DOHH2 (cell line): ENCODE data around the gene HTRA3.

ENCODE experiments used
- H3F3A ChIP-seq: fragments of 200-600 bp; sonication (generic), shearing (Covaris generic); 2 replicates; pipeline ENCODE4 v1.6.0; 2016; ENCODE audit warnings: antibody characterized with exemption, mild to moderate bottlenecking; ENCODE audit not compliant: control insufficient read depth, insufficient read depth
- H3K27ac ChIP-seq: fragments of 200-600 bp; sonication (generic); 2 replicates; pipeline ENCODE4 v1.5.1; 2014; ENCODE audit warnings: low read depth, mild to moderate bottlenecking, low read length, moderate library complexity
- H3K27me3 ChIP-seq: fragments of 200-600 bp; sonication (generic); 2 replicates; pipeline ENCODE4 v1.6.1; 2014; ENCODE audit warnings: mild to moderate bottlenecking, low read length, mixed read lengths; ENCODE audit not compliant: control insufficient read depth
- H3K36me3 ChIP-seq: fragments of 200-600 bp; sonication (generic); 2 replicates; pipeline ENCODE4 v1.6.1; 2014; ENCODE audit warnings: mild to moderate bottlenecking, low read length, moderate library complexity, mixed read lengths; ENCODE audit not compliant: control insufficient read depth
- H3K4me1 ChIP-seq: fragments of 200-600 bp; sonication (generic); 2 replicates; pipeline ENCODE4 v1.6.1; 2014; ENCODE audit warnings: mild to moderate bottlenecking, low read length, mixed read lengths; ENCODE audit not compliant: control insufficient read depth
- H3K4me2 ChIP-seq: fragments of 200-600 bp; sonication (generic); 2 replicates; pipeline ENCODE4 v1.6.0; 2014; ENCODE audit warnings: mild to moderate bottlenecking, low read length, moderate library complexity
- H3K4me3 ChIP-seq: fragments of 200-600 bp; sonication (generic); 2 replicates; pipeline ENCODE4 v1.5.1; 2014; ENCODE audit warnings: mild to moderate bottlenecking, low read length, mixed read lengths
- H3K79me2 ChIP-seq: fragments of 200-600 bp; sonication (generic); 2 replicates; pipeline ENCODE4 v1.6.1; 2014; ENCODE audit warnings: mild to moderate bottlenecking, low read length, mixed read lengths; ENCODE audit not compliant: control insufficient read depth
- H3K9me2 ChIP-seq: fragments of 200-600 bp; sonication (generic); replicated peaks from 2 replicates; pipeline ENCODE4 v1.6.1; 2014; ENCODE audit warnings: mild to moderate bottlenecking, low read length, mixed read lengths; ENCODE audit not compliant: control insufficient read depth
- H3K9me3 ChIP-seq: fragments of 200-600 bp; sonication (generic); 2 replicates; pipeline ENCODE4 v1.6.1; 2014; ENCODE audit warnings: antibody characterized with exemption, low read length, mixed read lengths; ENCODE audit not compliant: control insufficient read depth, insufficient read depth
- H4K20me1 ChIP-seq: fragments of 200-600 bp; sonication (generic); 2 replicates; pipeline ENCODE4 v1.6.0; 2014; ENCODE audit warnings: low read depth, mild to moderate bottlenecking, antibody characterized with exemption, low read length, moderate library complexity; ENCODE audit not compliant: control insufficient read depth, insufficient read depth
- EZH2phosphoT487 ChIP-seq: fragments of 200-600 bp; sonication (generic); IDR thresholded peaks from 2 replicates; pipeline ENCODE4 v1.6.1; 2017; ENCODE audit warnings: borderline replicate concordance, mild to moderate bottlenecking, antibody characterized with exemption, low read length, moderate library complexity, mixed read lengths
- TF ChIP-seq, protein P1 (sequence below): fragments of 200-600 bp; sonication (generic); IDR thresholded peaks from one replicate; pipeline ENCODE4 v1.5.1; 2014; ENCODE audit warnings: antibody characterized with exemption, mild to moderate bottlenecking, low read depth, low read length; ENCODE audit not compliant: poor library complexity, severe bottlenecking

Gene HTRA3

GRCh38 chr4:8257854-8258253, 11.7 kb upstream of the HTRA3 start:
- Histone ChIP-seq H3K27ac (no peak overlapping the region), H3K9me3 (no peaks in the 10 kb centered on the region), H3F3A (no peaks in the 10 kb centered on the region), H3K4me2 (no peak overlapping the region), H4K20me1 (no peaks in the 10 kb centered on the region), H3K4me1 (peaks cover 8% of the 10 kb centered on the region), H3K27me3 (0 out of 2 replicates have a peak, but pooled peaks cover 3% of the 10 kb centered on the region), H3K9me2 (no peaks in the 10 kb centered on the region), H3K36me3 (no peaks in the 10 kb centered on the region), H3K4me3 (no peak overlapping the region), H3K79me2 (no peaks in the 10 kb centered on the region)
- TF ChIP-seq, protein P1, sequence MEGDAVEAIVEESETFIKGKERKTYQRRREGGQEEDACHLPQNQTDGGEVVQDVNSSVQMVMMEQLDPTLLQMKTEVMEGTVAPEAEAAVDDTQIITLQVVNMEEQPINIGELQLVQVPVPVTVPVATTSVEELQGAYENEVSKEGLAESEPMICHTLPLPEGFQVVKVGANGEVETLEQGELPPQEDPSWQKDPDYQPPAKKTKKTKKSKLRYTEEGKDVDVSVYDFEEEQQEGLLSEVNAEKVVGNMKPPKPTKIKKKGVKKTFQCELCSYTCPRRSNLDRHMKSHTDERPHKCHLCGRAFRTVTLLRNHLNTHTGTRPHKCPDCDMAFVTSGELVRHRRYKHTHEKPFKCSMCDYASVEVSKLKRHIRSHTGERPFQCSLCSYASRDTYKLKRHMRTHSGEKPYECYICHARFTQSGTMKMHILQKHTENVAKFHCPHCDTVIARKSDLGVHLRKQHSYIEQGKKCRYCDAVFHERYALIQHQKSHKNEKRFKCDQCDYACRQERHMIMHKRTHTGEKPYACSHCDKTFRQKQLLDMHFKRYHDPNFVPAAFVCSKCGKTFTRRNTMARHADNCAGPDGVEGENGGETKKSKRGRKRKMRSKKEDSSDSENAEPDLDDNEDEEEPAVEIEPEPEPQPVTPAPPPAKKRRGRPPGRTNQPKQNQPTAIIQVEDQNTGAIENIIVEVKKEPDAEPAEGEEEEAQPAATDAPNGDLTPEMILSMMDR = no peak
- TF ChIP-seq EZH2phosphoT487 = no peak

GRCh38 chr4:8258552-8259212, 10.9 kb upstream of the HTRA3 start:
- no peak overlapping the region for H3K4me3 ChIP-seq
- 0 out of 2 replicates have a peak, but pooled peaks cover 3% of the 10 kb centered on the region for H3K27me3 ChIP-seq
- no peaks in the 10 kb centered on the region for H3F3A ChIP-seq
- no peaks in the 10 kb centered on the region for H3K9me3 ChIP-seq
- no peaks in the 10 kb centered on the region for H4K20me1 ChIP-seq
- TF ChIP-seq EZH2phosphoT487 = no peak
- H3K27ac ChIP-seq = no peak overlapping the region
- H3K4me2 ChIP-seq = no peak overlapping the region
- H3K9me2 ChIP-seq = no peaks in the 10 kb centered on the region
- H3K36me3 ChIP-seq = no peaks in the 10 kb centered on the region
- no peaks in the 10 kb centered on the region for H3K79me2 ChIP-seq
- peaks cover 8% of the 10 kb centered on the region for H3K4me1 ChIP-seq

DNA sequence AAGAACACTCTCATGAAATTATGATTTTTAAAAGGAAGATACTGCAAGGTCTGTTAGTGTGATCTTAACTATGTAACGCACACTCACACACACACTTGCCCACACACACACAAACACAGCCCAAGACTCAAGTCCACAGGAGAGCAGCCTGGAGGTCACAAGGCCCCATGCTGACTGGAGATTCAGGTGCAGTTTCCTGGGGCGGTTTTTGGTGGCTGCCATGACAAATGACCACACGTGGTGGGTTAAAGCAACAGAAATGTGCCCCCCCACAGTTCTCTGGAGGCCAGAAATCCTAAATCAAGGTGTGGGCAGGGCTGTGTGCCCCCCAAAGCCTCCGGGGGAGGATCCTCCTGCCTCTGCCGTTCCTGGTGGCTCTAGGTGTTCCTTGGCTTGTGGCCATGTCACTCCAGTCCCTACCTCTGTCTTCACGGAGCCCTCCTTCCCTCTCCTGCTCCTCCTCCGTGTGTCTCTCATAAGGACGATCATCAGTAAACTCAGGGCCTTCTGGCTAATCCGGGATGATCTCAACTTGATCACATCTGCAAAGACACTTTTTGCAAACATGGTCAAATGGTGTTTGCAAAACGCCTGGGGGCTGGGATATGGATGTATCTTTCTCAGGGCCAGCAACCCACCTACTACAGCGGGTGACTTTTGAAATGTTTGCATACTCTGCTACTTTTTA, 9.7 kb upstream of the HTRA3 start:
- Histone ChIP-seq H3K27ac (no peak overlapping the region), H3K9me2 (no peaks in the 10 kb centered on the region), H3K4me2 (no peak overlapping the region), H3K4me1 (peaks cover 8% of the 10 kb centered on the region), H3K27me3 (0 out of 2 replicates have a peak, but pooled peaks cover 3% of the 10 kb centered on the region), H3F3A (no peaks in the 10 kb centered on the region), H4K20me1 (no peaks in the 10 kb centered on the region), H3K79me2 (no peaks in the 10 kb centered on the region), H3K36me3 (no peaks in the 10 kb centered on the region), H3K4me3 (no peak overlapping the region), H3K9me3 (no peaks in the 10 kb centered on the region)
- TF ChIP-seq EZH2phosphoT487 = no peak
- TF ChIP-seq, protein P1 = no peak

GRCh38 chr4:8260656-8261111, 8.9 kb upstream of the HTRA3 start:
- H3K4me1 ChIP-seq = peaks cover 8% of the 10 kb centered on the region
- H3F3A ChIP-seq = no peaks in the 10 kb centered on the region
- H3K79me2 ChIP-seq = no peaks in the 10 kb centered on the region
- TF ChIP-seq EZH2phosphoT487 = no peak
- TF ChIP-seq, protein P1 = no peak
- H4K20me1 ChIP-seq = no peaks in the 10 kb centered on the region
- no peaks in the 10 kb centered on the region for H3K9me2 ChIP-seq
- no peaks in the 10 kb centered on the region for H3K36me3 ChIP-seq
- H3K27ac ChIP-seq = no peak overlapping the region
- no peaks in the 10 kb centered on the region for H3K9me3 ChIP-seq
- 0 out of 2 replicates have a peak, but pooled peaks cover 3% of the 10 kb centered on the region for H3K27me3 ChIP-seq
- no peak overlapping the region for H3K4me2 ChIP-seq
- H3K4me3 ChIP-seq = no peak overlapping the region
